HG02623 (cell line): ENCODE results near the gene PCSK6.

Experiments used
- ATAC-seq: cut with Tn5 transposase; IDR thresholded peaks from one replicate; pipeline ENCODE4 v1.9.1; 2021; ENCODE audit warnings: moderate library complexity; ENCODE audit not compliant: unreplicated experiment

PCSK6 gene

GRCh38 chr15:101483462-101483861 is 6.0 kb downstream of the PCSK6 start:
- no peak for ATAC-seq

- no peak for ATAC-seq
Observed at GRCh38 chr15:101482526-101483371, 6.8 kb downstream of the PCSK6 start.

GRCh38 chr15:101481917-101482525 is 7.5 kb downstream of the PCSK6 start:
- ATAC-seq, result no peak

- no peak for ATAC-seq
Observed at GRCh38 chr15:101481381-101481705, 8.2 kb downstream of the PCSK6 start.

- ATAC-seq, result no peak
Observed at GRCh38 chr15:101480613-101481380, 8.7 kb downstream of the PCSK6 start.

- ATAC-seq, result no peak
Observed at GRCh38 chr15:101479851-101480612, 9.5 kb downstream of the PCSK6 start.

- no peak for ATAC-seq
Observed at GRCh38 chr15:101479342-101479845, 10.1 kb downstream of the PCSK6 start.

GRCh38 chr15:101478701-101479341 is 10.7 kb downstream of the PCSK6 start:
- no peak for ATAC-seq

- no peak for ATAC-seq
Observed at GRCh38 chr15:101477851-101478362, 11.6 kb downstream of the PCSK6 start.

GRCh38 chr15:101476756-101477155 is 12.8 kb downstream of the PCSK6 start:
- no peak for ATAC-seq

- ATAC-seq, result no peak
Observed at GRCh38 chr15:101474983-101475382, 14.5 kb downstream of the PCSK6 start.

GRCh38 chr15:101474233-101474632 is 15.3 kb downstream of the PCSK6 start:
- ATAC-seq, result no peak

- no peak for ATAC-seq
Observed at GRCh38 chr15:101472033-101472432, 17.5 kb downstream of the PCSK6 start.

- ATAC-seq, result no peak
Observed at GRCh38 chr15:101470548-101471239, 18.8 kb downstream of the PCSK6 start.

- no peak for ATAC-seq
Observed at GRCh38 chr15:101469520-101470288, 19.8 kb downstream of the PCSK6 start.

GRCh38 chr15:101466188-101466587 is 23.3 kb downstream of the PCSK6 start:
- no peak for ATAC-seq

- ATAC-seq, result no peak
Observed at GRCh38 chr15:101464999-101465669, 24.4 kb downstream of the PCSK6 start.

GRCh38 chr15:101464256-101464998 is 25.1 kb downstream of the PCSK6 start:
- no peak for ATAC-seq
